SK-N-SH treated with all-trans-retinoic acid at 6 μM for 48 hours (cell line): ENCODE data around the gene LBHD1.

Experiments
- ATAC-seq: fragments of 200-7000 bp; cut with Tn5 transposase; 3 replicates; pipeline ENCODE4 v1.9.1; 2020; ENCODE audit warnings: mild to moderate bottlenecking, moderate library complexity
- ARNTL ChIP-seq: fragments of 450-650 bp; formaldehyde crosslinking; IDR thresholded peaks from 2 replicates; pipeline ENCODE4 v1.5.0; 2020; ENCODE audit warnings: low read depth, mild to moderate bottlenecking, moderate library complexity, borderline replicate concordance
- BACH2 ChIP-seq: fragments of 250-450 bp; sonication (Bioruptor Pico); IDR thresholded peaks from 2 replicates; pipeline ENCODE4 v1.9.0; 2021; ENCODE audit warnings: mild to moderate bottlenecking, borderline replicate concordance
- ESRRG ChIP-seq: fragments of 250-450 bp; sonication (Bioruptor Pico); IDR thresholded peaks from 2 replicates; pipeline ENCODE4 v1.6.1; 2021; ENCODE audit warnings: mild to moderate bottlenecking
- GLIS3 ChIP-seq: fragments of 250-450 bp; sonication (Bioruptor Pico); IDR thresholded peaks from 2 replicates; pipeline ENCODE4 v1.5.0; 2020; ENCODE audit warnings: mild to moderate bottlenecking, moderate library complexity
- OSR1 ChIP-seq: fragments of 250-450 bp; sonication (Bioruptor Pico); IDR thresholded peaks from 2 replicates; pipeline ENCODE4 v1.8.0; 2022; ENCODE audit warnings: moderate library complexity, mild to moderate bottlenecking, inconsistent platforms
- POU6F1 ChIP-seq: fragments of 250-450 bp; sonication (Bioruptor Pico); IDR thresholded peaks from 2 replicates; pipeline ENCODE4 v1.8.0; 2021; ENCODE audit warnings: low read depth, mild to moderate bottlenecking, moderate library complexity, borderline replicate concordance
- PPARA ChIP-seq: fragments of 250-450 bp; sonication (Bioruptor Pico); IDR thresholded peaks from 2 replicates; pipeline ENCODE4 v1.5.0; 2020; ENCODE audit warnings: mild to moderate bottlenecking, borderline replicate concordance
- RARB ChIP-seq: fragments of 250-450 bp; sonication (Bioruptor Pico); IDR thresholded peaks from 2 replicates; pipeline ENCODE4 v1.8.0; 2021; ENCODE audit warnings: mild to moderate bottlenecking, moderate library complexity
- SNAI2 ChIP-seq: fragments of 250-450 bp; sonication (Bioruptor Pico); IDR thresholded peaks from 2 replicates; pipeline ENCODE4 v1.5.0; 2020; ENCODE audit warnings: mild to moderate bottlenecking, moderate library complexity
- TOX ChIP-seq: fragments of 250-450 bp; sonication (Bioruptor Pico); IDR thresholded peaks from 2 replicates; pipeline ENCODE4 v1.8.0; 2021; ENCODE audit warnings: mild to moderate bottlenecking, moderate library complexity, borderline replicate concordance
- ZC3H10 ChIP-seq: fragments of 250-450 bp; sonication (Bioruptor Pico); IDR thresholded peaks from 2 replicates; pipeline ENCODE4 v1.5.1; 2021; ENCODE audit warnings: mild to moderate bottlenecking, moderate library complexity
- ZFP3 ChIP-seq: fragments of 250-450 bp; sonication (Bioruptor Pico); IDR thresholded peaks from 2 replicates; pipeline ENCODE4 v1.5.0; 2020; ENCODE audit warnings: mild to moderate bottlenecking, moderate library complexity
- ZFP30 ChIP-seq: fragments of 450-650 bp; formaldehyde crosslinking; IDR thresholded peaks from 2 replicates; pipeline ENCODE4 v1.5.0; 2022; ENCODE audit warnings: mild to moderate bottlenecking, moderate library complexity
- ZNF565 ChIP-seq: fragments of 450-650 bp; formaldehyde crosslinking; conservative IDR thresholded peaks from 2 replicates; pipeline ENCODE4 v1.5.0; 2020; ENCODE audit warnings: low read depth, mild to moderate bottlenecking, moderate library complexity
- ZNF70 ChIP-seq: fragments of 450-650 bp; formaldehyde crosslinking; IDR thresholded peaks from 2 replicates; pipeline ENCODE4 v1.5.0; 2020; ENCODE audit warnings: mild to moderate bottlenecking, moderate library complexity
- TF ChIP-seq, protein P1 (sequence below): fragments of 250-450 bp; sonication (Bioruptor Pico); IDR thresholded peaks from 2 replicates; pipeline ENCODE4 v1.5.0; 2020; ENCODE audit warnings: mild to moderate bottlenecking, moderate library complexity
- TF ChIP-seq, protein P2 (sequence below): fragments of 250-450 bp; sonication (Bioruptor Pico); IDR thresholded peaks from 2 replicates; pipeline ENCODE4 v1.5.1; 2021; ENCODE audit warnings: mild to moderate bottlenecking, moderate library complexity

Gene LBHD1

DNA sequence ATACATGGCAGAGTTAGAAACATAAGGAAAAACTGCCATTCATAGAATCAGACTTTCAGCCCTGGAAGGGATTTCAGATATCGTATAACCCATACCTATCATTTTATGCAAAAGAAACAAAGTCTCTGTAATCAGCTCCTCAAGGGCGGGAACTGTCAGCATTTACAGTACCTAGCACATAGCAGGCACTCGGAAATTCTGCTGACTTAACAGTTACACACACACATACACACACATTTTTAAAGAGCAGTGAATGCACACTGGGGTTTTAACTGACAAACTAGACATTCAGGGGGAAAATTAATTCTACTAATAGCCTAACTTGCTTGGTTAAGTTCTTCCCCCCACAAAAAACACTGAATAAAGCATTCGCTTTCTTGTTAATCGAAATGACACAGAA lies 44.1 kb upstream of the LBHD1 start:
- ATAC-seq: no peak
- TF ChIP-seq RARB (CRISPR knock-in tag) (no peak), ARNTL (no peak), ZNF565 (CRISPR knock-in tag) (no peak), TOX (CRISPR knock-in tag) (no peak), SNAI2 (no peak), GLIS3 (CRISPR knock-in tag) (no peak), POU6F1 (no peak), ZFP30 (no peak), ESRRG (CRISPR knock-in tag) (no peak)
- TF ChIP-seq, protein P1, sequence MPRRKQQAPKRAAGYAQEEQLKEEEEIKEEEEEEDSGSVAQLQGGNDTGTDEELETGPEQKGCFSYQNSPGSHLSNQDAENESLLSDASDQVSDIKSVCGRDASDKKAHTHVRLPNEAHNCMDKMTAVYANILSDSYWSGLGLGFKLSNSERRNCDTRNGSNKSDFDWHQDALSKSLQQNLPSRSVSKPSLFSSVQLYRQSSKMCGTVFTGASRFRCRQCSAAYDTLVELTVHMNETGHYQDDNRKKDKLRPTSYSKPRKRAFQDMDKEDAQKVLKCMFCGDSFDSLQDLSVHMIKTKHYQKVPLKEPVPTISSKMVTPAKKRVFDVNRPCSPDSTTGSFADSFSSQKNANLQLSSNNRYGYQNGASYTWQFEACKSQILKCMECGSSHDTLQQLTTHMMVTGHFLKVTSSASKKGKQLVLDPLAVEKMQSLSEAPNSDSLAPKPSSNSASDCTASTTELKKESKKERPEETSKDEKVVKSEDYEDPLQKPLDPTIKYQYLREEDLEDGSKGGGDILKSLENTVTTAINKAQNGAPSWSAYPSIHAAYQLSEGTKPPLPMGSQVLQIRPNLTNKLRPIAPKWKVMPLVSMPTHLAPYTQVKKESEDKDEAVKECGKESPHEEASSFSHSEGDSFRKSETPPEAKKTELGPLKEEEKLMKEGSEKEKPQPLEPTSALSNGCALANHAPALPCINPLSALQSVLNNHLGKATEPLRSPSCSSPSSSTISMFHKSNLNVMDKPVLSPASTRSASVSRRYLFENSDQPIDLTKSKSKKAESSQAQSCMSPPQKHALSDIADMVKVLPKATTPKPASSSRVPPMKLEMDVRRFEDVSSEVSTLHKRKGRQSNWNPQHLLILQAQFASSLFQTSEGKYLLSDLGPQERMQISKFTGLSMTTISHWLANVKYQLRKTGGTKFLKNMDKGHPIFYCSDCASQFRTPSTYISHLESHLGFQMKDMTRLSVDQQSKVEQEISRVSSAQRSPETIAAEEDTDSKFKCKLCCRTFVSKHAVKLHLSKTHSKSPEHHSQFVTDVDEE (CRISPR knock-in tag): no peak
- TF ChIP-seq, protein P2, sequence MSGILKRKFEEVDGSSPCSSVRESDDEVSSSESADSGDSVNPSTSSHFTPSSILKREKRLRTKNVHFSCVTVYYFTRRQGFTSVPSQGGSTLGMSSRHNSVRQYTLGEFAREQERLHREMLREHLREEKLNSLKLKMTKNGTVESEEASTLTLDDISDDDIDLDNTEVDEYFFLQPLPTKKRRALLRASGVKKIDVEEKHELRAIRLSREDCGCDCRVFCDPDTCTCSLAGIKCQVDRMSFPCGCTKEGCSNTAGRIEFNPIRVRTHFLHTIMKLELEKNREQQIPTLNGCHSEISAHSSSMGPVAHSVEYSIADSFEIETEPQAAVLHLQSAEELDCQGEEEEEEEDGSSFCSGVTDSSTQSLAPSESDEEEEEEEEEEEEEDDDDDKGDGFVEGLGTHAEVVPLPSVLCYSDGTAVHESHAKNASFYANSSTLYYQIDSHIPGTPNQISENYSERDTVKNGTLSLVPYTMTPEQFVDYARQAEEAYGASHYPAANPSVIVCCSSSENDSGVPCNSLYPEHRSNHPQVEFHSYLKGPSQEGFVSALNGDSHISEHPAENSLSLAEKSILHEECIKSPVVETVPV (CRISPR knock-in tag): no peak

DNA sequence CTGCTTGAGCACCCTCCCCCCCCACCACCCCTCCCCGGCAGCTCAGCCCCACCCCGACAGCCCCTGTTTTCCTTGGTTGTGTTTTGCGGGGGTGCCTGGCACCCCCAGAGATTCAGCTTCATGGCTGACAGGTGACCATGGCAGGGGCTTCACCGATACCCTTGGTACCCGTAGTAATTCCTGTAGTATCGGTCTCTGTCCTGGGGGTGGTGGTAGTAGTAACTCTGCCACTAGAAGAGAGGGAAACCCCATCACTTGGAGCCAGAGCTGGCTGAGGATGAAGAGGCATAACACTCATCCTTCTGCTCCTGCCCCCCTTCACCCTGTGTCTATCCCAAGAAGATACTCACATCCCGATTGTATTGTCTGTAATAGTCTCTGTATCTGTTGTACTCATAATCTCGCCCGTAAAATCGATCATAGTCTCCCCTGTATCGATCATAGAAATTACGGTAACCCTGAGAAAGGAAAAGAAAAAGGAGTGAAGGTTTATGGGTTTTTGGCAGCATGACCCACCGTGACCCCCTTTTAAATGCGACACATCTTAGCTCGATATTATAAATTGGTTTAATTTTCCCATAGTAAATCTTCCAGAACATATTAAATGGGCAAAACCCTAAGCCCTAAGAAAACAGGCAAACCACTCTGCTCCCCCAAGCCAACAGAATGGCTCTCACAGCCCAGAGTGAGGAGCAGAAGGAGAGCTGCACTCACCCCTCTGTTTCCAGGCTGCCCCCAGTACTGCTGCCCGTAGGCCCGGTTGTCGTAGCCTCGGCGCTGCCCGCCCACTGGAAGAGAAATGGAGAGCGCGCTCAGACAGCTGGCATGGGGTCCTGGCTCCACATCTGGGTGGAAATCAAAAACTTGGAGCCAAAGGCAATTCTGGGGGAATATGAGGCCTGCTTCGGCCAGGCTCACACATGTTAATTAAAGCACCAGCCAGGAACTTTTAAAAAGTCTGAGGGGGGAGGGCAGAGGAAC lies 43.4 kb upstream of the LBHD1 start:
- no peak for TF ChIP-seq POU6F1
- TF ChIP-seq ZC3H10 (CRISPR knock-in tag): no peak
- no peak for TF ChIP-seq TOX (CRISPR knock-in tag)
- TF ChIP-seq ZNF70 (CRISPR knock-in tag): no peak
- TF ChIP-seq, protein P2 (CRISPR knock-in tag): no peak
- TF ChIP-seq OSR1 (CRISPR knock-in tag): no peak
- TF ChIP-seq ZNF565 (CRISPR knock-in tag): no peak
- no peak for TF ChIP-seq ZFP3 (CRISPR knock-in tag)
- no peak for TF ChIP-seq SNAI2
- no peak for TF ChIP-seq ARNTL
- no peak for TF ChIP-seq BACH2
- no peak for TF ChIP-seq ESRRG (CRISPR knock-in tag)
- no peak for TF ChIP-seq PPARA (CRISPR knock-in tag)
- TF ChIP-seq, protein P1 (CRISPR knock-in tag): no peak
- ATAC-seq: no peak
